GM12878 (cell line): ENCODE measurements around the gene NCLN. TPM values are rescaled to one million over a fixed set of nuclear protein-coding genes. Genes with fewer than 3 reads are reported as not detected.

Experiments
- ATAC-seq: fragments of 200-7000 bp; cut with Tn5 transposase; 3 replicates; pipeline ENCODE4 v1.9.1; 2020; ENCODE audit warnings: mild to moderate bottlenecking, moderate library complexity
- BruUV-seq: library from RNA; stranded (reverse); fragments of 400-500 nt; replicated peaks from 2 replicates; lab custom pipeline; 2021; lab: Mats Ljungman, UMichigan
- CTCF ChIA-PET: fragments of 300-600 bp; sonication (Branson Sonifier 250); formaldehyde crosslinking; extraction: SDS; loops from one replicate; lab custom pipeline; 2021; ENCODE audit warnings: inconsistent platforms; lab: Yijun Ruan, JAX
- POLR2A ChIA-PET: fragments of 350-600 bp; formaldehyde crosslinking; extraction: SDS; loops from one replicate; lab custom pipeline; 2021; ENCODE audit warnings: inconsistent platforms; lab: Charles Lee
- RAD21 ChIA-PET: fragments of 300-600 bp; sonication (Branson Sonifier 250); formaldehyde crosslinking; loops from one replicate; lab custom pipeline; 2023; ENCODE audit warnings: antibody characterized with exemption; ENCODE audit not compliant: unreplicated experiment; lab: Charles Lee
- SMC1A ChIA-PET: fragments of 300-600 bp; sonication (Branson Sonifier 250); formaldehyde crosslinking; loops from one replicate; lab custom pipeline; 2023; ENCODE audit not compliant: unreplicated experiment, uncharacterized antibody; lab: Charles Lee
- DNase-seq: peaks from one replicate; pipeline ENCODE4 v3.0.0-alpha.2; 2011; ENCODE audit warnings: low read depth, low spot score
- FAIRE-seq: peaks from 3 replicates; lab custom pipeline; 2011; peaks lifted over from hg19 to GRCh38; lab: Jason Lieb, UNC
- H2AFZ ChIP-seq: 2 replicates; pipeline ENCODE4 v1.6.0; 2011; ENCODE audit warnings: low read depth, low read length, control low read depth; ENCODE audit not compliant: control insufficient read depth
- H3K27ac ChIP-seq: 2 replicates; pipeline ENCODE4 v1.5.1; 2011; ENCODE audit warnings: control low read depth; ENCODE audit not compliant: control insufficient read depth, insufficient read depth
- H3K27me3 ChIP-seq, 2 experiments: replicated peaks in 1 of 2; 2 replicates each; pipeline versions ENCODE4 v1.6.0 to v1.6.1; 2011; ENCODE audit warnings: low read length in 1 of 2; ENCODE audit not compliant: control insufficient read depth in 2 of 2, insufficient read depth in 2 of 2
- H3K36me3 ChIP-seq, 2 experiments: 2 replicates each; pipeline ENCODE4 v1.5.1; 2011; ENCODE audit warnings: low read length in 1 of 2; ENCODE audit not compliant: control insufficient read depth in 2 of 2, insufficient read depth in 2 of 2
- H3K4me1 ChIP-seq: 2 replicates; pipeline ENCODE4 v1.6.1; 2011; ENCODE audit warnings: mild to moderate bottlenecking, low read length, moderate library complexity, mixed read lengths; ENCODE audit not compliant: control insufficient read depth, insufficient read depth
- H3K4me2 ChIP-seq: 2 replicates; pipeline ENCODE4 v1.6.0; 2011; ENCODE audit warnings: control low read depth; ENCODE audit not compliant: control insufficient read depth, insufficient read depth
- H3K4me3 ChIP-seq: fragments of 200-600 bp; sonication (generic); 2 replicates; pipeline ENCODE4 v1.5.1; 2016
- H3K79me2 ChIP-seq: 2 replicates; pipeline ENCODE4 v1.6.0; 2011; ENCODE audit warnings: low read length; ENCODE audit not compliant: control insufficient read depth, insufficient read depth
- H3K9ac ChIP-seq: 2 replicates; pipeline ENCODE4 v1.8.0; 2011; ENCODE audit warnings: low read length, control low read depth, mixed read lengths; ENCODE audit not compliant: control insufficient read depth, insufficient read depth
- H3K9me3 ChIP-seq: replicated peaks from 3 replicates; pipeline ENCODE4 v1.5.1; 2011; ENCODE audit warnings: mild to moderate bottlenecking, low read length; ENCODE audit not compliant: control insufficient read depth, insufficient read depth
- H4K20me1 ChIP-seq: 2 replicates; pipeline ENCODE4 v1.6.0; 2011; ENCODE audit not compliant: control insufficient read depth, insufficient read depth
- BHLHE40 ChIP-seq, 2 experiments: fragments of 450-650 bp in 1 of 2; IDR thresholded peaks; 2 replicates each; pipeline ENCODE4 v1.6.1; 2011 to 2017; ENCODE audit warnings: low read depth in 2 of 2, borderline replicate concordance in 1 of 2, improper control_type of control experiment in 1 of 2, low read length in 1 of 2, mild to moderate bottlenecking in 1 of 2
- EZH2 ChIP-seq: IDR thresholded peaks from 2 replicates; pipeline ENCODE4 v1.6.1; 2012; ENCODE audit warnings: low read depth, mild to moderate bottlenecking, control low read depth, inconsistent platforms, low read length, borderline replicate concordance; ENCODE audit not compliant: control insufficient read depth
- IKZF2 ChIP-seq, 2 experiments: fragments of 450-650 bp; IDR thresholded peaks; 2 replicates each; pipeline ENCODE4 v1.6.1; 2017; ENCODE audit warnings: mild to moderate bottlenecking in 2 of 2, moderate library complexity in 2 of 2
- MEF2B ChIP-seq: fragments of 450-650 bp; IDR thresholded peaks from 2 replicates; pipeline ENCODE4 v1.6.1; 2018; ENCODE audit warnings: mild to moderate bottlenecking, moderate library complexity; ENCODE audit not compliant: partially characterized antibody, poor library complexity, severe bottlenecking
- MTA2 ChIP-seq: fragments of 450-650 bp; IDR thresholded peaks from 2 replicates; pipeline ENCODE4 v1.6.1; 2016; ENCODE audit warnings: low read depth, mild to moderate bottlenecking, moderate library complexity
- MXI1 ChIP-seq: fragments of 150-350 bp; IDR thresholded peaks from 2 replicates; pipeline ENCODE4 v1.6.1; 2011; ENCODE audit warnings: low read depth, mild to moderate bottlenecking, inconsistent platforms, low read length, improper control_type of control experiment
- NFYB ChIP-seq: IDR thresholded peaks from 2 replicates; pipeline ENCODE4 v1.6.1; 2011; ENCODE audit warnings: low read depth, mild to moderate bottlenecking, low read length, improper control_type of control experiment, moderate library complexity; ENCODE audit not compliant: insufficient read depth
- NR2C1 ChIP-seq: fragments of 450-650 bp; IDR thresholded peaks from 2 replicates; pipeline ENCODE4 v1.6.1; 2017; ENCODE audit warnings: antibody characterized with exemption, mild to moderate bottlenecking, moderate library complexity
- PAX5 ChIP-seq: IDR thresholded peaks from 2 replicates; pipeline ENCODE4 v1.6.1; 2011; ENCODE audit warnings: low read depth, low read length, borderline replicate concordance
- POLR2A ChIP-seq: IDR thresholded peaks from 2 replicates; pipeline ENCODE4 v1.6.1; 2011; ENCODE audit warnings: low read depth, mild to moderate bottlenecking, low read length
- RCOR1 ChIP-seq: conservative IDR thresholded peaks from 2 replicates; pipeline ENCODE4 v1.6.1; 2012; ENCODE audit warnings: low read depth, low read length, improper control_type of control experiment
- RELA ChIP-seq: fragments of 450-650 bp; IDR thresholded peaks from 2 replicates; pipeline ENCODE4 v1.8.0; 2014; ENCODE audit warnings: borderline replicate concordance; ENCODE audit not compliant: partially characterized antibody
- RFX5 ChIP-seq: IDR thresholded peaks from 2 replicates; pipeline ENCODE4 v1.6.1; 2011; ENCODE audit warnings: low read depth, low read length, improper control_type of control experiment
- SMAD5 ChIP-seq: IDR thresholded peaks from 2 replicates; pipeline ENCODE4 v1.6.1; 2016; ENCODE audit warnings: antibody characterized with exemption, low read depth
- SREBF1 ChIP-seq: IDR thresholded peaks from 2 replicates; pipeline ENCODE4 v1.6.1; 2012; ENCODE audit warnings: mild to moderate bottlenecking, low read length
- ZNF207 ChIP-seq: fragments of 450-650 bp; IDR thresholded peaks from 2 replicates; pipeline ENCODE4 v1.6.1; 2014; ENCODE audit warnings: antibody characterized with exemption, mild to moderate bottlenecking, borderline replicate concordance
- ZNF217 ChIP-seq: fragments of 450-650 bp; IDR thresholded peaks from 2 replicates; pipeline ENCODE4 v1.6.1; 2017; ENCODE audit warnings: antibody characterized with exemption, mild to moderate bottlenecking
- WGBS: methylation state at CpG from one replicate; pipeline ENCODE4 v1.1.6; 2016; ENCODE audit warnings: low lambda C conversion rate; ENCODE audit not compliant: insufficient replicate concordance, insufficient coverage; ENCODE audit errors: missing lambda C conversion rate; 5-methylcytosine and 5-hydroxymethylcytosine counted together
- in situ Hi-C: fragments of 300-500 bp; cut with MboI; formaldehyde crosslinking; loops from 9 replicates; pipeline ENCODE4 v1.14.3; 2018; ENCODE audit warnings: mixed read lengths
- intact Hi-C: fragments of 100-400 bp; cut with micrococcal nuclease; formaldehyde crosslinking; loops from one replicate; pipeline ENCODE4 v1.14.2; 2022; ENCODE audit not compliant: unreplicated experiment
- polyA plus RNA-seq, 11 experiments: library from polyadenylated mRNA; depleted of rRNA in 4 of 11; unstranded in 6 of 11; stranded (reverse) in 5 of 11; fragments of >200 nt; fragmentation: Nextera tagmentation in 4 of 11; fragmentation: Illumina TruSeq in 1 of 11; extraction: Ambion mirVana in 4 of 11; extraction: Trizol in 1 of 11; gene quantifications; 1 replicate in 1 of 11; 2 replicates in 10 of 11; pipeline versions ENCODE4 v1.2.1 to v1.2.3, GENCODE V29; 2011 to 2016; ENCODE audit warnings: inconsistent platforms in 2 of 11, missing spikeins in 2 of 11, low read depth in 1 of 11
- total RNA-seq, 4 experiments: library from RNA; depleted of rRNA in 3 of 4; stranded (reverse); fragments of >200 nt in 3 of 4; fragmentation: Illumina TruSeq in 1 of 4; extraction: Trizol in 1 of 4; gene quantifications; 2 replicates each; pipeline versions ENCODE4 v1.2.1 to v1.2.3, GENCODE V29; 2013 to 2021
- TF ChIP-seq, protein P1 (sequence below): fragments of 450-650 bp; IDR thresholded peaks from 2 replicates; pipeline ENCODE4 v1.6.1; 2017; ENCODE audit warnings: borderline replicate concordance
- TF ChIP-seq, protein P2 (sequence below): fragments of 450-650 bp; IDR thresholded peaks from 2 replicates; pipeline ENCODE4 v1.6.1; 2018; ENCODE audit warnings: borderline replicate concordance, mild to moderate bottlenecking; ENCODE audit not compliant: partially characterized antibody

NCLN gene
- total and polyA plus RNA-seq, 10 of the 15 experiments (the other 5 are each of a cell fraction or from before 2014, with no cell fraction given) = 2.2 to 79.1 (median 36.0) TPM

DNA sequence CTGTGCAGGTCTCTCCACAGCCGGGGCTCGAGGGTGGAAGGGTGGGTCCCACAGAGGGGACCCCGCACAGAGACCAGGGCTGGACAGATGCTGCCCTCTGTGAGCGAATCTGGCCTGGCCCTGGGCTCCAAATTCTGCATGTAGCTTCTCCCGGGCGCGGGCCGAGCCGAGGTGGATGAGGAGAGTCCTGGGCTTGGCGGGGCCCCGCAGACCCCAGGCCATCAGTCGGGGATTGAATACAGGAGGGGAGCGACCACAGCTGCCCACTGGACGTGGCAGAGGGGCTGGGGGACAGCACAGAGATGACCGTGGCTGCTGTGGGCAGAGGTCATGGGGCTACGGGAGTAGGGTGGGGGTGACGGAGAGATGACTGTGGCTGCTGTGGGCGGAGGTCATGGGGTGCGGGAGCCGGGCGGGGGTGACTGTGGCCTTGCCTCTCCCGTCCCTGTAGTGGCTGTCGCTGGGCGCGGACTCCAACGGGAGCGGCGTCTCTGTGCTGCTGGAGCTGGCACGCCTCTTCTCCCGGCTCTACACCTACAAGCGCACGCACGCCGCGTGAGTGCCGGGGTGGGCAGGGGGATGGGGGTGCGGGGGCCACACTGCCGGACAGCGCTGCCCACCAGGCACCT, 15.5 kb downstream of the NCLN start:
- ChIA-PET POLR2A (no interaction called here), SMC1A (no interaction called here)
- Histone ChIP-seq H3K4me3 (no peak overlapping the region), H3K36me3 (peaks cover 0 to 6% of the 10 kb centered on the region in 2 experiments; a peak in 2 of 4 replicates), H3K79me2 (no peaks in the 10 kb centered on the region)
- no peak for FAIRE-seq
- TF ChIP-seq NFYB (no peak), IKZF2 (IDR thresholded peaks at IDR 0.05) (no peak), MEF2B (no peak), MTA2 (no peak), ZNF207 (no peak), SMAD5 (no peak), PAX5 (no peak), SREBF1 (no peak), ZNF217 (no peak), EZH2 (no peak), RFX5 (no peak), MXI1 (no peak), POLR2A (no peak; the same call in 1 of the 2 replicates), BHLHE40 (IDR thresholded peaks at IDR 0.05; ENCODE audit: borderline replicate concordance in 1 of 2, low read depth in 2 of 2, low read length in 1 of 2) (no peak), RCOR1 (no peak), NR2C1 (no peak), RELA (no peak)
- TF ChIP-seq, protein P1, sequence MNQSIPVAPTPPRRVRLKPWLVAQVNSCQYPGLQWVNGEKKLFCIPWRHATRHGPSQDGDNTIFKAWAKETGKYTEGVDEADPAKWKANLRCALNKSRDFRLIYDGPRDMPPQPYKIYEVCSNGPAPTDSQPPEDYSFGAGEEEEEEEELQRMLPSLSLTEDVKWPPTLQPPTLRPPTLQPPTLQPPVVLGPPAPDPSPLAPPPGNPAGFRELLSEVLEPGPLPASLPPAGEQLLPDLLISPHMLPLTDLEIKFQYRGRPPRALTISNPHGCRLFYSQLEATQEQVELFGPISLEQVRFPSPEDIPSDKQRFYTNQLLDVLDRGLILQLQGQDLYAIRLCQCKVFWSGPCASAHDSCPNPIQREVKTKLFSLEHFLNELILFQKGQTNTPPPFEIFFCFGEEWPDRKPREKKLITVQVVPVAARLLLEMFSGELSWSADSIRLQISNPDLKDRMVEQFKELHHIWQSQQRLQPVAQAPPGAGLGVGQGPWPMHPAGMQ = no peak
- TF ChIP-seq, protein P2, sequence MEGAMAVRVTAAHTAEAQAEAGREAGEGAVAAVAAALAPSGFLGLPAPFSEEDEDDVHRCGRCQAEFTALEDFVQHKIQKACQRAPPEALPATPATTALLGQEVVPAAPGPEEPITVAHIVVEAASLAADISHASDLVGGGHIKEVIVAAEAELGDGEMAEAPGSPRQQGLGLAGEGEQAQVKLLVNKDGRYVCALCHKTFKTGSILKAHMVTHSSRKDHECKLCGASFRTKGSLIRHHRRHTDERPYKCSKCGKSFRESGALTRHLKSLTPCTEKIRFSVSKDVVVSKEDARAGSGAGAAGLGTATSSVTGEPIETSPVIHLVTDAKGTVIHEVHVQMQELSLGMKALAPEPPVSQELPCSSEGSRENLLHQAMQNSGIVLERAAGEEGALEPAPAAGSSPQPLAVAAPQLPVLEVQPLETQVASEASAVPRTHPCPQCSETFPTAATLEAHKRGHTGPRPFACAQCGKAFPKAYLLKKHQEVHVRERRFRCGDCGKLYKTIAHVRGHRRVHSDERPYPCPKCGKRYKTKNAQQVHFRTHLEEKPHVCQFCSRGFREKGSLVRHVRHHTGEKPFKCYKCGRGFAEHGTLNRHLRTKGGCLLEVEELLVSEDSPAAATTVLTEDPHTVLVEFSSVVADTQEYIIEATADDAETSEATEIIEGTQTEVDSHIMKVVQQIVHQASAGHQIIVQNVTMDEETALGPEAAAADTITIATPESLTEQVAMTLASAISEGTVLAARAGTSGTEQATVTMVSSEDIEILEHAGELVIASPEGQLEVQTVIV = no peak
- TF ChIP-seq, all 136 proteins: peak for 0
- Histone ChIP-seq H3K9ac (no peak overlapping the region), H3K27ac (no peak overlapping the region), H3K4me2 (no peak overlapping the region), H3K4me1 (no peaks in the 10 kb centered on the region), H3K27me3 (no peaks in the 10 kb centered on the region), H4K20me1 (no peaks in the 10 kb centered on the region), H3K9me3 (no peaks in the 10 kb centered on the region), H2AFZ (no peak overlapping the region)
- ChIA-PET CTCF (no interaction called here), RAD21 (no interaction called here)
- no TSS peak for BruUV-seq
- ATAC-seq (no peak), DNase-seq (no peak)
- 96% methylated on average over 23 of the region's 39 CpGs for WGBS
- intact Hi-C loops = no loop called here
- in situ Hi-C loops = no loop called here
